OCI-LY3 (cell line): ENCODE data around the gene CDKN1C.

Experiments used
- CTCF ChIP-seq: fragments of 200-600, 300-600 bp; sonication (generic); IDR thresholded peaks from 2 replicates; pipeline ENCODE4 v1.5.1; 2014; ENCODE audit warnings: antibody characterized with exemption, low read length, low read depth
- EZH2phosphoT487 ChIP-seq: fragments of 200-600 bp; shearing (Covaris generic); IDR thresholded peaks from 2 replicates; pipeline ENCODE4 v1.6.1; 2018; ENCODE audit warnings: antibody characterized with exemption, mixed run types, low read depth

- no peak for TF ChIP-seq CTCF
- no peak for TF ChIP-seq EZH2phosphoT487
Measured at GRCh38 chr11:2881076-2881980, 4.2 kb downstream of the CDKN1C start.
